GM12864 (cell line): ENCODE data around the gene INTS14.

ENCODE experiments used
- DNase-seq: peaks from one replicate; pipeline ENCODE4 v3.0.0-alpha.2; 2011; ENCODE audit warnings: low read depth
- H3K4me3 ChIP-seq: 2 replicates; pipeline ENCODE4 v1.5.1; 2011; ENCODE audit warnings: mild to moderate bottlenecking, low read depth, low read length, control low read depth
- TF ChIP-seq, protein P1 (sequence below): IDR thresholded peaks from 2 replicates; pipeline ENCODE4 v1.5.1; 2011; ENCODE audit warnings: low read depth, mild to moderate bottlenecking, moderate library complexity, low read length, control low read depth, inconsistent platforms; ENCODE audit errors: missing control alignments

The INTS14 gene

DNA sequence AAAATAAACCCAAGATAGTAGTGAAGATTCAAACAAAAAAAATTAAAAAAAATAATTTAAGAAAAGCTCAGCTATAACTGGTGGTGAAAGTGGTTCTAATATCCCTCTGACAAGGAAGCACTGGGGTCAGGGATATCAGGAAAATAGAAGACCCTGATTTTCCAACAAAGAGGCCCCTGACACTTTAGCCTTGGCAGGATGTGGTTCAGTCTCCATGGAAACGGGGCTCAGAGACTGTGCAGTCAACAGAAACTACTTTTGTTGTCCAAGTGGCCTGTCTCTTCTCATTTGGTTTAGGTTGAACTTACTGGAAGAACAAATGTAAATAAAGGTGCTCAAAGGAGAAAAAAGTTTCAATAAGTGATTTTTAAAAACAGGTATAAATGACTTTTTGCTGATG lies 27.2 kb downstream of the INTS14 start:
- no peak overlapping the region for H3K4me3 ChIP-seq
- TF ChIP-seq, protein P1, sequence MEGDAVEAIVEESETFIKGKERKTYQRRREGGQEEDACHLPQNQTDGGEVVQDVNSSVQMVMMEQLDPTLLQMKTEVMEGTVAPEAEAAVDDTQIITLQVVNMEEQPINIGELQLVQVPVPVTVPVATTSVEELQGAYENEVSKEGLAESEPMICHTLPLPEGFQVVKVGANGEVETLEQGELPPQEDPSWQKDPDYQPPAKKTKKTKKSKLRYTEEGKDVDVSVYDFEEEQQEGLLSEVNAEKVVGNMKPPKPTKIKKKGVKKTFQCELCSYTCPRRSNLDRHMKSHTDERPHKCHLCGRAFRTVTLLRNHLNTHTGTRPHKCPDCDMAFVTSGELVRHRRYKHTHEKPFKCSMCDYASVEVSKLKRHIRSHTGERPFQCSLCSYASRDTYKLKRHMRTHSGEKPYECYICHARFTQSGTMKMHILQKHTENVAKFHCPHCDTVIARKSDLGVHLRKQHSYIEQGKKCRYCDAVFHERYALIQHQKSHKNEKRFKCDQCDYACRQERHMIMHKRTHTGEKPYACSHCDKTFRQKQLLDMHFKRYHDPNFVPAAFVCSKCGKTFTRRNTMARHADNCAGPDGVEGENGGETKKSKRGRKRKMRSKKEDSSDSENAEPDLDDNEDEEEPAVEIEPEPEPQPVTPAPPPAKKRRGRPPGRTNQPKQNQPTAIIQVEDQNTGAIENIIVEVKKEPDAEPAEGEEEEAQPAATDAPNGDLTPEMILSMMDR = no peak
- peak; percentile 24 for DNase-seq

DNA sequence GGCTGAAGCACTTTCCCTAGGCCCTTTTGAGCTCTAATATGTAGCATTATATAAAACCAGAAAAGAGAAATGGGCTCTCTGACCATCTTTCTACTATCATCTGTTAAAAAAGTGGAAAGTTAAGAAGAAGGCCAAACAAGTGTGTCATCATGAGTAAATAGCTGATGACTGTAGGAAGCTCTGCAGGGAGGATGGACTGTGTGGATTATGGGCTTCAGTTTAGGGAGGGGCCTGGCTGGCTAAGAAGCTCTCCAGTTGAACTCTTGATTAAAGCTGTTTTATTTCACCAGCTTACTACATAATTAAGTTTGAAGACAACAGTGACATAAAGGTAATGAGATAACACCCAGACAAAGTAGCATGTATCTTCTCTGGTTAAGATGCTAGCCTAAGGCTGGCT lies 30.6 kb downstream of the INTS14 start:
- H3K4me3 ChIP-seq = no peak overlapping the region
- no peak for DNase-seq
- TF ChIP-seq, protein P1 = no peak

DNA sequence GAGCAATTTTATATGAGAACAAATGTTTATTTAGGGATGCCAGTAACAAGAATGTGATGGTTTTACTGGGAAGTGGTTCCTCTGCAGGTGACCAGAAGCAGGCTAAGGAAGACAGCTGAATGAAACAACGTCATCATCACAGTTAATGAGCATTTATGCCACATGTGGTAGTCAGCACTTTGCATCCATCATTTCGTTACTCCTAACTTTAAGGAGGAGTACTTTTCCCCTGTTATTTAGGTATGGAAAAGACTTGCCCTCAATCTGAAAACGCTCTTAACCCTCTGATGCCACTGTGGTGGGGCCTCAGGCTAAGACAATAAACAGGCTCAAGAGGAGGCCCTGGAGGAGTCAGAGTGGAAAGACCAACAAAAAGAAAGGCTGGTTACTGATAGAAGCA lies 31.2 kb downstream of the INTS14 start:
- TF ChIP-seq, protein P1 = no peak
- no peak overlapping the region for H3K4me3 ChIP-seq
- no peak for DNase-seq

DNA sequence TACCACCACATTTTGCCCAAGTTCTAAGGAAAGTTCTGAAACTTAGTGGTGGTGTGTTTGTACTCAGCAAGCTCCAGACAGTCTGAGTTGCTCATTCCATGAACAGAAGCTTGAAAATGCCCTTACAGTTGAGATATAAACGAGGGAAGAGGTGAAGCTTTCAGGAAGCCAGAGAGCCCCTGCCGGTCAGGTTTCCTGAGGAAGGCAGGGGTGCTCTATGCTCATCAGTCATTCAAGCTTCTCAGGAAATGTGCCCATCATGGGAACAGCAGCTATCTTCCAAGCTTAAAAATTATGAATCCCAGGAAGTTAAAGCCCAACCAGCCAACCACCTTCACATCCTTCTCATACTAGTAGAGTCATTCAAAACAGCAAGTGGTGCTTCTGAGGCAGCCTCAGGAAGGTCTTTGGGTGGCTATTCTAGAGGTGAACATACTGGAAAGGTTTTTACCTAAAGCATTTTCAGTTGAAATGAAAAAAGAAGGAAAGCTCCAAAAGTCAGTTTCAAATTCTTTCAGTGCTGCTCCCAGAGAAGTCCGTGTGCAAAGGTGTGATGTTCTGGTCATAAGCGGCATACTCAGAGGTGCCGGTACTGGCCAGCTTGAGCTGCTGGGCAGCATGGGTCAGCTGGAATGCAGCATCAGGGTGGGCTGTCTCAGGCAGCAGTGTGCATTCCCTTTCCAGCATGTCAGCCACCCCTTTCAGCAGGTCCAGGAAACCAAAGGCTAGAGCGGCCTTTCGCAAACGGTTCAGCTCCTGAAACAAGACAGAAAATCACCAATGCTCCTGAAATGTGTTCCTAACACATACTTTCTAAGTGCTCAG lies 31.8 kb downstream of the INTS14 start:
- TF ChIP-seq, protein P1 = no peak
- no peak overlapping the region for H3K4me3 ChIP-seq
- DNase-seq = no peak

DNA sequence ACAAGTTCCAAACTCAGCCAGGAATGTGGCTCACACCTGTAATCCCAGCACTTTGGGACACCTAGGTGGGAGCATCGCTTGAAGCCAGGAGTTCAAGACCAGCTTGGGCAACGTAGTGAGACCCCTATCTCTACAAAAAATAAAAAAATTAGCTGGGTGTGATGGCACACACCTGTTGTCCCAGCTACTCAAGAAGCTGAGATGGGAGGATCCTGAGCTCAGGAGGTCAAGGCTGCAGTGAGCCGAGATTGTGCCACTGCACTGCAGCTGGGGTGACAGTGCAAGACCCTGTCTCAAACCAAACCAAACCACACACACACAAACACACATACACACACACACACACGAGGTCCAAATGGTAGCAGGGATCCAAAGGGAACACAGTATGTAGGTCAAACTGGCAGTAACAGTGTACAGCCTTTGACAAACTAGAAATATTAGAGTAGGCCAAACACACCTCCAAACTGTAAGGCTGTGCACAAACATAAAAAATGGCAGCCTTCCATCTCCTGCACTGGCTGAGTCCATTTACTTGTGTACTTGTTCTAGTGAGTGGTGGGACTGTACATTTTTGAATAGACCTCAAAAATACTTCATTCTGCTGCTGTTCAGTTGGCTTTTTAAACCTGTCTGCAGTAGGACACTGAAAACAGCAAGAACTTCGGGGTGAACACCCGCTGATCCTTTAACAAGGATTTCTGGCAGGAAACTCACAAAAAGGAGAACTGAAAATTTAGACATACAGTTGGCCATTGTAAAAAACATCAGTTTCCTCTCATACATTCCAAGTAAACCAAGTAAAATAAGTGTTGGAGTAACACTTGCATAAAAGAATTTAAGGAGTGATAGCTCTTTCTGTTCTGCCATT lies 33.6 kb downstream of the INTS14 start:
- no peak overlapping the region for H3K4me3 ChIP-seq
- no peak for DNase-seq
- TF ChIP-seq, protein P1 = no peak

DNA sequence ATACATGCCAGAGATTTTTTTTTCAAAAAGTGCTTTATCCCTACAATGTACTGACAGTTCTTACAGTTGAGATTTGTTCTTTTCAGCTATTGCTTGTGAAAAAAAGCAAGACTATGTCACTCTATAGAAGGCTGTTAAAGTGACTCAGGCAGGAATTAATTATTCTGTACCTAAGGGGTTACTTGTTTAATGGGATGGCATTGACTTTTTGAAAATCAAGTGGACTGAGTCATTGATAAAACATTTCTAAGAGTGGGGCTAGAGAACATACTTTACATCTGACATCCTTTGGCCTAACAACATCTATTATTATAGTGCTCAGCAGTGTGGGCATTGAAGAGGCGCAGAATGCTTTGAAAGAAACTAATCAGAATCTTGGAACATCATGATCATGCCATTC lies 34.3 kb downstream of the INTS14 start:
- no peak for DNase-seq

More for the DNA sequence above, 34.3 kb downstream of the INTS14 start:
- TF ChIP-seq, protein P1 = no peak
- no peak overlapping the region for H3K4me3 ChIP-seq
